Osteocyte (in vitro differentiated cells): Measurements from ENCODE around the gene SCO2. TPM values are rescaled to one million over a fixed set of nuclear protein-coding genes. Genes with fewer than 3 reads are reported as not detected.

Experiments
- DNase-seq: peaks from one replicate; pipeline ENCODE4 v3.0.0; 2021; ENCODE audit warnings: mixed read lengths; ENCODE audit not compliant: unreplicated experiment; ENCODE audit errors: extremely low spot score
- H3K27ac Mint-ChIP-seq: one replicate; pipeline ENCODE4 v1.8.0; 2021; ENCODE audit warnings: mild to moderate bottlenecking, mixed read lengths; ENCODE audit not compliant: unreplicated experiment
- H3K27me3 Mint-ChIP-seq: one replicate; pipeline ENCODE4 v1.8.0; 2021; ENCODE audit warnings: mixed read lengths; ENCODE audit not compliant: unreplicated experiment
- H3K36me3 Mint-ChIP-seq: one replicate; pipeline ENCODE4 v1.8.0; 2021; ENCODE audit warnings: mixed read lengths; ENCODE audit not compliant: unreplicated experiment
- H3K4me1 Mint-ChIP-seq: one replicate; pipeline ENCODE4 v1.8.0; 2021; ENCODE audit warnings: mixed read lengths; ENCODE audit not compliant: unreplicated experiment
- H3K4me3 Mint-ChIP-seq: one replicate; pipeline ENCODE4 v1.8.0; 2021; ENCODE audit warnings: mild to moderate bottlenecking, moderate library complexity, mixed read lengths; ENCODE audit not compliant: unreplicated experiment
- H3K9me3 Mint-ChIP-seq: one replicate; pipeline ENCODE4 v1.8.0; 2021; ENCODE audit warnings: mixed read lengths; ENCODE audit not compliant: unreplicated experiment
- total RNA-seq: library from RNA; stranded (reverse); gene quantifications from 2 replicates; pipeline ENCODE4 v1.2.1, GENCODE V29; 2021
- TF ChIP-seq, protein P1 (sequence below): fragments of 200-600 bp; sonication (generic); IDR thresholded peaks from 2 replicates; pipeline ENCODE4 v1.5.0; 2021; ENCODE audit warnings: antibody characterized with exemption, mild to moderate bottlenecking, moderate library complexity

Gene SCO2
- total RNA-seq, 1 donor from 2014 or later, result not detected

DNA sequence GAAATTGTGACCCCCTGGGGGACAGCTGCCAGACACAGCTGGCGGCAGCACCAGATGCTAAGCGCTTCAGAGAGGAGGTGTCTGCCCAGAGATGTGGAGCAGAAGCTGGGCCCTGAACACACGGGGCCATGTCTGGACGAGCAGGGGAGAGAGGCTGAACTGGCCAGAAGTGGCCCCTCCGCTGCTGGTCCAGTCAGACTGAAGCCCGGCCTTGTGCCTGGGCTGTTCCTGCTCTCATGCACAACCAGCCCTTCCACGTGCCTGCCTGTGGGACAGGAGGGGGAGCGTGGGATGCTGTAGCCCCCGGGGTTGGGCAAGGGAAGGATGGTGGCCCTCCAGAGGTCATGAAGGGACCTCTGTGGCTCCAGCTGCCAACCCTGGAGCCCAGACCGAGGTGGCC, 42.3 kb downstream of the SCO2 start:
- peaks cover 9% of the 10 kb centered on the region for H3K27me3 Mint-ChIP-seq
- peaks cover 2% of the 10 kb centered on the region for H3K36me3 Mint-ChIP-seq
- H3K4me3 Mint-ChIP-seq, result peak overlapping the region; percentile 6
- H3K27ac Mint-ChIP-seq, result no peak overlapping the region
- TF ChIP-seq, protein P1, sequence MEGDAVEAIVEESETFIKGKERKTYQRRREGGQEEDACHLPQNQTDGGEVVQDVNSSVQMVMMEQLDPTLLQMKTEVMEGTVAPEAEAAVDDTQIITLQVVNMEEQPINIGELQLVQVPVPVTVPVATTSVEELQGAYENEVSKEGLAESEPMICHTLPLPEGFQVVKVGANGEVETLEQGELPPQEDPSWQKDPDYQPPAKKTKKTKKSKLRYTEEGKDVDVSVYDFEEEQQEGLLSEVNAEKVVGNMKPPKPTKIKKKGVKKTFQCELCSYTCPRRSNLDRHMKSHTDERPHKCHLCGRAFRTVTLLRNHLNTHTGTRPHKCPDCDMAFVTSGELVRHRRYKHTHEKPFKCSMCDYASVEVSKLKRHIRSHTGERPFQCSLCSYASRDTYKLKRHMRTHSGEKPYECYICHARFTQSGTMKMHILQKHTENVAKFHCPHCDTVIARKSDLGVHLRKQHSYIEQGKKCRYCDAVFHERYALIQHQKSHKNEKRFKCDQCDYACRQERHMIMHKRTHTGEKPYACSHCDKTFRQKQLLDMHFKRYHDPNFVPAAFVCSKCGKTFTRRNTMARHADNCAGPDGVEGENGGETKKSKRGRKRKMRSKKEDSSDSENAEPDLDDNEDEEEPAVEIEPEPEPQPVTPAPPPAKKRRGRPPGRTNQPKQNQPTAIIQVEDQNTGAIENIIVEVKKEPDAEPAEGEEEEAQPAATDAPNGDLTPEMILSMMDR, result no peak
- H3K9me3 Mint-ChIP-seq, result no peaks in the 10 kb centered on the region
- H3K4me1 Mint-ChIP-seq, result peaks cover 12% of the 10 kb centered on the region
- DNase-seq, result no peak

- no peak for DNase-seq
- Mint-ChIP-seq H3K27me3 (peaks cover 9% of the 10 kb centered on the region), H3K36me3 (peaks cover 2% of the 10 kb centered on the region), H3K9me3 (no peaks in the 10 kb centered on the region), H3K27ac (no peak overlapping the region), H3K4me3 (peak overlapping the region; percentile 78), H3K4me1 (peaks cover 12% of the 10 kb centered on the region)
- TF ChIP-seq, protein P1, result no peak
Measured at GRCh38 chr22:50482107-50483074, 43.0 kb downstream of the SCO2 start.

GRCh38 chr22:50481440-50482106, 43.8 kb downstream of the SCO2 start, which contains the start of gene ADM2:
Gene ADM2, plus strand, starts transcription at chr22:50481543. Its CDS starts 305 bp downstream, at chr22:50481848.
- TF ChIP-seq, protein P1, result no peak
- H3K4me3 Mint-ChIP-seq, result peak within 1 kb of the TSS; percentile 78
- H3K36me3 Mint-ChIP-seq, result peaks cover 2% of the 10 kb centered on the region
- peak within 1 kb of the TSS; percentile 27 for H3K27ac Mint-ChIP-seq
- H3K4me1 Mint-ChIP-seq, result peaks cover 9% of the 10 kb centered on the region
- no peak for DNase-seq
- peaks cover 9% of the 10 kb centered on the region for H3K27me3 Mint-ChIP-seq
- no peaks in the 10 kb centered on the region for H3K9me3 Mint-ChIP-seq

DNA sequence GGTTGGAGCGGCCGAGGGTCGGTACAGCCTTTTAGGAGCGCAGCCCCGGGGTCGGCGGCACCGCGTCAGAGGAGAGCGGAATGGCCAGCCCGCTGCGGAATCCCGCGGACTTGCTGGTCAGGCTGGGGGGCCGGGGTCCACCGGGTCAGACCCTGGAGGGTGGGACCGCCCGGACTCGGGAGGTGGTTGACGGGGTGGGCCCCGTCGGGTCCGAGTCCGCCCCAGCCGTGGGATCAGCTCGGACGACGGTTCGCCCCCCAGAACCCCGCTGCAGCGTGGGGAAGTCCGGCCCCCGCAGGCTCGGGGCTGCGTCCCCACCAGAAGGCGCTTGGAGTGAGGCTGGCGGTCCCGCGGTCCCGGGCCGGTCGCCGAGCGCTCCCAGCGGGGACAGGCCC, 44.4 kb downstream of the SCO2 start:
- TF ChIP-seq, protein P1, result no peak
- Mint-ChIP-seq H3K4me3 (peak overlapping the region; percentile 66), H3K4me1 (peaks cover 4% of the 10 kb centered on the region), H3K27me3 (peaks cover 9% of the 10 kb centered on the region), H3K9me3 (no peaks in the 10 kb centered on the region), H3K27ac (no peak overlapping the region), H3K36me3 (peaks cover 2% of the 10 kb centered on the region)
- no peak for DNase-seq

GRCh38 chr22:50479721-50480120, 45.7 kb downstream of the SCO2 start:
- peaks cover 8% of the 10 kb centered on the region for H3K4me1 Mint-ChIP-seq
- no peak overlapping the region for H3K4me3 Mint-ChIP-seq
- no peaks in the 10 kb centered on the region for H3K9me3 Mint-ChIP-seq
- peaks cover 9% of the 10 kb centered on the region for H3K27me3 Mint-ChIP-seq
- H3K36me3 Mint-ChIP-seq, result peaks cover 2% of the 10 kb centered on the region
- DNase-seq, result no peak
- TF ChIP-seq, protein P1, result no peak
- no peak overlapping the region for H3K27ac Mint-ChIP-seq
